Measurements from ENCODE around the gene ARHGEF11. TPM values are rescaled to one million over a fixed set of nuclear protein-coding genes. Genes with fewer than 3 reads are reported as not detected.
A peak's percentile ranks its signal among the peaks of the same experiment; 100 is the strongest.

ARHGEF11 gene
- polyA plus RNA-seq, 3 donors from 2014 or later: 0.08 to 0.86 (median 0.22) TPM

DNA sequence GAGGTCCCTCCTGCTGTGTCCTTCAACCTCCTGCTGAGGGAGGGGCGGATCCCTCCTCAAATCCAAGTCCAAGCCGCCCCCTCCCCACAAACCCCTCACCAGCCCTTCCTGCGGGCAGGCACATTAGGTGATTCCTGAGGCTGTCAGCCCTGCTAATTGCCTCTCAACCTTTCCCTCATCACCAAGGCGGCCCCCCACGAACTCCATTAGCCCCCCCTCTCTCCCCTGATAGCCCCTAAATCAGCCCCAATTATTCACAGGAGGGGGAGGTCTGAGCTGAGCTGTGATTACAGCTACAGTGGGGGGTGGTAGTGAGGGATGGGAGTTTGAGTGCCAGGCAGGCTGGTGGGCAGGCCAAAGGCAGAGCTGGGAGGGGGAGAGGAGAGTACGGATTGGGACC is 157.8 kb downstream of the ARHGEF11 start:
- peaks cover 6 to 10% of the 10 kb centered on the region in 2 donors for H3K4me1 Mint-ChIP-seq
- H3K27ac Mint-ChIP-seq: no peak overlapping the region
- peaks cover 0 to 3% (median 0%) of the 10 kb centered on the region in 3 donors for H3K36me3 Mint-ChIP-seq
- peaks cover 17 to 31% (median 18%) of the 10 kb centered on the region in 3 donors for H3K27me3 Mint-ChIP-seq (ENCODE audit: low read depth in 3 of 3)
- DNase-seq: no peak
- no peak overlapping the region for H3K4me3 Mint-ChIP-seq
- no peaks in the 10 kb centered on the region for H3K9me3 Mint-ChIP-seq

DNA sequence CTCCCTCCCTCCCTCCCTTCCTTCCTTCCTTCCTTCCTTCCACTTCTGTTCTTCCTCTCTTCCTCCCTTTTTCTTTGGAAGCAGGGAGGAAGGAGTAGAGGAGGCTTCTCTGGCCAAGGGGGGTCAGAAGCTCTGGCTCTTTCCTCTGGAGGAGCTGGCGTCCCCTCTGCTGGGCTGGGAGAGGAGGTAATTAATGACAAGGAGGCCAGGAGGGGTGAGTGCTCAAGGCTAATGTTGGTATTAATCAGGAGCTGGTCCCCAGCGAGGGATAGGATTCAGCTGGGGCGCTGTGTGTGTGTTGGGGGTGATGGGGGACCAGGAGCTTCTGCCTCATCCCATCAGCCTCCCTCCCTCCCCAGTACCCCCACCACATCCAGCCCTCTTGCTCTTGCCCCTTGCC is 158.2 kb downstream of the ARHGEF11 start:
- DNase-seq: no peak
- H3K27ac Mint-ChIP-seq: no peak overlapping the region
- H3K36me3 Mint-ChIP-seq: peaks cover 0 to 3% (median 0%) of the 10 kb centered on the region in 3 donors
- H3K9me3 Mint-ChIP-seq: no peaks in the 10 kb centered on the region
- peaks cover 14 to 28% (median 18%) of the 10 kb centered on the region in 3 donors for H3K27me3 Mint-ChIP-seq (ENCODE audit: low read depth in 3 of 3)
- no peak overlapping the region for H3K4me3 Mint-ChIP-seq
- H3K4me1 Mint-ChIP-seq: peaks cover 5 to 9% of the 10 kb centered on the region in 2 donors

DNA sequence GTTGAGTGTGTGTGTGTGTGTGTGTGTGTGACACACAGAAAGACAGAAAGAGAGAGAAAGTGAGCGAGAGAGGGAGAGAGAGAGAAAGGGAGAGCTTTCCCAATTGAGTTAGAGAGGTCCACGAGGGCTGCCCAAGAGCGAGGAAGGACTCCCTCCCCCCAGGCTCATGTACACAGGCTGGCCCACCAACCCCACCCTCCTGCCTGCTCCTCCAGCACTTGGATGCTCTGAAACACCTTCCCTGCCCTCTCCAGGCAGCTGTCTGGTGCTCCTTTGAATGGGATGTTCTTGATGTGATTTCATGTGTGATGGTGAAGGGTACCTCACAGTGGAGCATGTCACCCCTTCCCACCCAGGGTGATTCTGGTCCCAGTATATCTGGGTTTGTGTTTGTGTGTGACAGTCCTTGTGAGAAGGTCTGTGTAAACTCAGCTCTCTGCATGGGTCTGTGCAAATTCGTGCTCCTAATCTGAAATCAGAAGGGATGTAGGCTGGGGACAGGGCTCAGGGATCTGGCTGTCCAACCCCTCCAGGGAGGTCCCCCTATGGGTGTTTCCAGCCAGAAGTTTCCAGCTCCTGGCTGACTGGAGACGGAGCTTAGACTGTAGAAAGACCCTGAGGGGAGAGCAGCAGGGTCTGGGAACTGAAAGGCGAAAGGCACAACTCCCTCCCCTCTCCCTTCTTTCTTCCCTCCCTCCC is 158.8 kb downstream of the ARHGEF11 start:
- Mint-ChIP-seq H3K36me3 (peaks cover 0 to 3% (median 0%) of the 10 kb centered on the region in 3 donors), H3K4me3 (no peak overlapping the region), H3K27ac (peak overlapping the region in 1 of 6 donors; percentile 55), H3K27me3 (ENCODE audit: low read depth in 3 of 3) (peaks cover 10 to 25% (median 13%) of the 10 kb centered on the region in 3 donors), H3K4me1 (peaks cover under 1 to 3% of the 10 kb centered on the region in 2 donors), H3K9me3 (no peaks in the 10 kb centered on the region)
- DNase-seq: no peak

DNA sequence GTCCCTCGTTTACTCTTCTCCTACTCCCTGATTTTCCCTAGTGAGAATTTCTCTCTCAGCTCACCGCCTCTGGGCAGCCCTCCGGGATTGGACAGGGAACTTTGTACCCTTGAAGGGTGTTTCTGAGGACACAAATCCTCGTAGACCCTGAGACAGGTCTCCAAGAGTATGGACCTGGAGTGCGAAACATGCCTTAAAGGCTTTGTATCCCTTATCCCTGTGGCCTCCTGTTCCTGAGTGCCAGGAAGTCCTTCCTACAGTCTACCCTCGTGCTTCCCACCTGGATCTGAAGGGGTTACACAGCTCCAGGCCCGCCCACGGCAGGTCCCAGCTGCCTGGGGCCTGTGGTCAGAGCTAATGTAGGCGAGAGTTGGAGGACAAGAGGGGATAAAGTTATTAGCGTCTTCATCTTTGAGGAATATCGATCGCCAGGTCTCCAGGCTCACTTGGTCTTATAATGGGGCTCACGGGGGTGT is 159.6 kb downstream of the ARHGEF11 start:
- Mint-ChIP-seq H3K4me1 (no peaks in the 10 kb centered on the region), H3K27ac (no peak overlapping the region), H3K27me3 (ENCODE audit: low read depth in 3 of 3) (peaks cover 9 to 18% (median 10%) of the 10 kb centered on the region in 3 donors), H3K36me3 (peaks cover 0 to 3% (median 0%) of the 10 kb centered on the region in 3 donors), H3K9me3 (no peaks in the 10 kb centered on the region), H3K4me3 (no peak overlapping the region)
- DNase-seq: no peak

DNA sequence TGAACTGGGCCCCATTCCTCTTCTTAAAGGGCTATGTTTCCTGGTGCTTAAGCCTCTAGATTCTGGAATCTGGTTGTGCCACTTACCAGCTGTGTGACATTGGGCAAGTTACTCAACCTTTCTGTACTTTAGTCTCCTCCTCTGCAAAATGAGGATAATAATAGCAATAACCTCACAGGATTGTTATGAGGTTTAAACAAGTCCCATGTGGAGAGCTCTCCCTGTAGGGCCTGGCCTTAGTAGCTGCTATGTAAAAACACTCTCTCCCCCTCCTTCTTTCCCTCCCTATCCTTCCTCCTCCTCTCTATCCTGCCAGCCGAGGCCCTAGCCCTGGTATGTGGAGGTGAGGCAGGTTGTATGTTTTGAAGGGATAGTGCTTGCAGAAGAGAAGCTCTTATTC is 160.2 kb downstream of the ARHGEF11 start:
- H3K27me3 Mint-ChIP-seq (ENCODE audit: low read depth in 3 of 3): peaks cover 8 to 14% (median 9%) of the 10 kb centered on the region in 3 donors
- DNase-seq: no peak
- H3K4me1 Mint-ChIP-seq: no peaks in the 10 kb centered on the region
- no peak overlapping the region for H3K4me3 Mint-ChIP-seq
- H3K36me3 Mint-ChIP-seq: peaks cover 0 to 3% (median 0%) of the 10 kb centered on the region in 3 donors
- no peak overlapping the region for H3K27ac Mint-ChIP-seq
- no peaks in the 10 kb centered on the region for H3K9me3 Mint-ChIP-seq

Other genes starting within 250 kb of the ARHGEF11 start
- 100 to 1,000 TPM in 1 of 3 donors, 10 to 100 TPM in 2; 76.4 to 139 (median 84.1) TPM for gene SH2D2A, start 228.9 kb downstream of the ARHGEF11 start, polyA plus RNA-seq
- not detected for gene INSRR, start 186.6 kb downstream of the ARHGEF11 start, polyA plus RNA-seq
- gene NTRK1, start 184.9 kb downstream of the ARHGEF11 start, polyA plus RNA-seq: under 1 TPM in 1 of 3 donors, not detected in 2; 0.71 TPM
- gene PEAR1, start 152.0 kb downstream of the ARHGEF11 start, polyA plus RNA-seq: under 1 TPM in 1 of 3 donors, not detected in 2; 0.28 TPM
- not detected for gene LRRC71, start 125.1 kb downstream of the ARHGEF11 start, polyA plus RNA-seq
- gene ETV3L, start 54.1 kb upstream of the ARHGEF11 start, polyA plus RNA-seq: not detected
- gene ETV3, start 92.7 kb upstream of the ARHGEF11 start, polyA plus RNA-seq: 10 to 100 TPM in 2 of 3 donors, 1 to 10 TPM in 1; 6.6 to 22.0 (median 20.5) TPM

All from immature natural killer cell (primary cell).